NCI-H2227 treated with DMSO at 0.1 percent for 48 hours (cell line): ENCODE results near the gene CAPN5.
"Not testable (repeated sequence)": the region's sequence is repeated elsewhere in the genome, so short reads cannot be mapped to it uniquely, and the experiment has no call there.

Source experiments
- DNase-seq: peaks from one replicate; lab custom pipeline; 2025; lab: John Stamatoyannopoulos, UW

CAPN5 gene

GRCh38 chr11:77084581-77085191, 17.9 kb downstream of the CAPN5 start:
- no peak for DNase-seq

GRCh38 chr11:77085652-77086051, 18.9 kb downstream of the CAPN5 start:
- no peak for DNase-seq

- no peak for DNase-seq
These were observed 20.0 kb downstream of the CAPN5 start for GRCh38 chr11:77086521-77087472.

GRCh38 chr11:77087723-77088225, 21.0 kb downstream of the CAPN5 start:
- no peak for DNase-seq

GRCh38 chr11:77088236-77089003, 21.6 kb downstream of the CAPN5 start:
- no peak for DNase-seq

DNA sequence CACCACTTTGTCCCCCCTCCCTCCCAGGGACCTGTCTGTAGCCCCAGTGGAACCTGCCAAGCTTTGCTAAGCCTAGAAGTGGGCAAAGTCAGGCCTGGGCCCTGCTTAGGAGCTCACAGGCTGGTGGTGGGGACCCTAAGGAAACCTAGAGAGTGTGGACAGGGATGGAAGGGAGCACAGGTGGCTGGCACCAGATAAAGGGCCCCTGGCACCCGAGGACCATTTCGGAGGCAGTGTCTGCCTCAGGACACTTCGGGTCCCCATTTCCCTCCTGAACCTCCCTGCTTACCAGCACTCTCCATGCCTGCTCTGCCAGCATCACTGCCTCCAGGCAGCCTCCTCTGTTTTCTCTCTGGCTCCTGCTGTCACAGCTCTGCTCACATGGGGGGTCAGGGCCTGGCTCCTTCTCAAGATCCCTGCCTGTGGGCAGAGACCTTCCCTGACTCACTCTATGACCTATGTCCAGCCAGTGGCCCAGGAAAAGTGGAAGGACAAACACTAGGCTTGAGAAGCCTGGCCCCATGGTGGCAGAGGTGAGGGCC, 22.3 kb downstream of the CAPN5 start:
- no peak for DNase-seq

- DNase-seq, result no peak
These were observed 23.2 kb downstream of the CAPN5 start for GRCh38 chr11:77090046-77090372.

- no peak for DNase-seq
These were observed 23.8 kb downstream of the CAPN5 start for GRCh38 chr11:77090373-77091111.

DNA sequence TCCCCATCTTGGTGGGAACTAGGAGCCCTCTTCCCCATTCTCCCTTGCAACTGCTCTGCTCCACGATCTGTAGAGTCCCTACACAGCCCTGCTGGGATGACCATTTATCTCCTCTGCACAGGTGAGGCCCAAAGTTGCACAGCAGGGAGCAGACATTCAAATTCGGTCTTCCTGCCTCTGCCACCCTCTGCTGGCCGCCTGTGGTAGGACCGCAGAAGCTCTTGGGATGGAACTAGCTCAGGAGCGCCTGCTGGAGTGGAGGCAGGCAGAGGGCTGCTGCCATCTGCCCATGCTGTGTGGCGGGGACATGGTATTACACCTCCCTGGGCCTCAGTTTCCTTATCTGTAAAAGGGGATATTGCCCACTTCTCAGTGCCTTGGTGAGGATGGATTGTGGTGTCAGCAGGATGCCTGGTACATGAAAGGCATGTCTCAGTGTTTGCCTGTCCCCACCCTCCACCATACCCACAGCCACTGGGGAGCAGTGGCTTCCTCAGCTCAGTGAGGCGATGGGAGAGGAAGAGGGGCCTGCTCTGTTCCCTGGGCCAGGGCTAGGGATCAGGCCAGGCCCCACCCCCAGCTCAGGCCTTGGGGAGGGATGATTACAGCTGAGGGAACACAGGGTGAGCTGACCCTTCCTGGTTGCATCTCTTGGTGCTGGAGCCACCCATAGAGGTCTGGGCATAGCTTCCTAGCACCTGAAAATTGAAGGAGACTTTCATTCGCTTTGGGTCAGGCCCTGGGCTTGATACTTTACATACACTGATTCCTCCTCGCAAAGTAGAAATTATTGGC, 24.6 kb downstream of the CAPN5 start:
- peak; percentile 63 for DNase-seq

- no peak for DNase-seq
These were observed 25.6 kb downstream of the CAPN5 start for GRCh38 chr11:77092382-77092781.

DNA sequence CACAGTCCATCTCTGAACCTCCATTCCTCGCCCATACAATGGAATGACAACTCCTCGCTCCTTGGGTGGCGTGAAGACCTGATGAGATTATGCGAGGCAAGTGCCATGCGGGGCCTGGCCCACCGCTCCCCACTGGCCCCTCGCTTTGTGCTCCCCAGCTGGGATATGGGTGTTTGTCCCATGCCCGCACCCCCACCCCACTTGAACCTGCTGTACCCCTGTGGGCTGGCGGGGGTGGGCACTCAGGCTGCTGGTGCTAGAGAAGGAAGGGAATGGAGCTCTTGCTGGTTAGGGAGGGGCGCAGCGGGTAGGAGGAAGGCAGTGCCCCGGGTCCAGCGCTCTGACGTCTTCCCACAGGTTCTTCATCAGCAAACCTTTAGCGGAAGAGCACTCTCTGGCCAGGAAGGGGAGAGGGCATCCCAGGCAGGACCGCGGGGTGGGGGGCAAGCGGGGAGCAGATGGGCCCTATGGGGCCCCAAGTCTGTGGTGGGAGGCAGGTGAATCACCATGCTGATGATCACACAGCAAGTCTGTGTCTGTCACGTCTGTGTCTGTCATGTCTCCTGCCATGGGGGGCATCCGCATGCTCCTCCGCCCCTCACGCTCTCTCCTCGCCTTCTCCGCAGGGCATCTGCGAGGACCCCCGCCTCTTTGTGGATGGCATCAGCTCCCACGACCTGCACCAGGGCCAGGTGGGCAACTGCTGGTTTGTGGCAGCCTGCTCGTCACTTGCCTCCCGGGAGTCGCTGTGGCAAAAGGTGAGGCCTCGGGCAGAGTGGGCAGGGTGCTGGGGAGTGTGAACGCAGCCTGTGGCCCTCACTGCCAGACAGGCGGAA, 26.5 kb downstream of the CAPN5 start:
- no peak for DNase-seq

- DNase-seq, result no peak
These were observed 27.4 kb downstream of the CAPN5 start for GRCh38 chr11:77093987-77094840.

DNA sequence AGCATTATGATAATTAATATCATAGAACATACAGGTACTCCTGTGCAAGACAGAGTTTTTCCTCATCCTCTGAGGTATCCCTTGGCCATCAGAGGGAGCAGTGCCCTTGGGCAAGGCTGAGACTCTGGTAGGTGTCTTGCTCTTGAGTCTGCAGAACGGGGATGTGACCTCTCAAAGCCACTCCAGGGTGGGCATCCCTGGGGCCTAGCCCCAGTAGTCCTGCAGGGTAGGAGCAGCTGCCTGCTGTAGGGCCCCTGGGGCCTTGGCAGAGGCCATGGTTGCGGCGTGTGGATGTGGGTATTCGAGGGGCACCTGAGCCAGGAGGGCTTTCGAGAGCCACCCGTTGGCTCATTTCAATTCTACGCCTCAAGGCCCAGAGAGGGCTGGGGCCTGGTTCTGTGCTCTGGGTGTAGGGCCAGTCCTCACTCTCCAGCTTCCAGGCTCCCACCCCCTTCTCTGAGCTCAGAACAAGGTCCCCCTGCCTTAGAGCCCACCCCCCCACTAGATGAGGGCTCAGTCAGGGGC, 28.1 kb downstream of the CAPN5 start:
- DNase-seq, result no peak

DNA sequence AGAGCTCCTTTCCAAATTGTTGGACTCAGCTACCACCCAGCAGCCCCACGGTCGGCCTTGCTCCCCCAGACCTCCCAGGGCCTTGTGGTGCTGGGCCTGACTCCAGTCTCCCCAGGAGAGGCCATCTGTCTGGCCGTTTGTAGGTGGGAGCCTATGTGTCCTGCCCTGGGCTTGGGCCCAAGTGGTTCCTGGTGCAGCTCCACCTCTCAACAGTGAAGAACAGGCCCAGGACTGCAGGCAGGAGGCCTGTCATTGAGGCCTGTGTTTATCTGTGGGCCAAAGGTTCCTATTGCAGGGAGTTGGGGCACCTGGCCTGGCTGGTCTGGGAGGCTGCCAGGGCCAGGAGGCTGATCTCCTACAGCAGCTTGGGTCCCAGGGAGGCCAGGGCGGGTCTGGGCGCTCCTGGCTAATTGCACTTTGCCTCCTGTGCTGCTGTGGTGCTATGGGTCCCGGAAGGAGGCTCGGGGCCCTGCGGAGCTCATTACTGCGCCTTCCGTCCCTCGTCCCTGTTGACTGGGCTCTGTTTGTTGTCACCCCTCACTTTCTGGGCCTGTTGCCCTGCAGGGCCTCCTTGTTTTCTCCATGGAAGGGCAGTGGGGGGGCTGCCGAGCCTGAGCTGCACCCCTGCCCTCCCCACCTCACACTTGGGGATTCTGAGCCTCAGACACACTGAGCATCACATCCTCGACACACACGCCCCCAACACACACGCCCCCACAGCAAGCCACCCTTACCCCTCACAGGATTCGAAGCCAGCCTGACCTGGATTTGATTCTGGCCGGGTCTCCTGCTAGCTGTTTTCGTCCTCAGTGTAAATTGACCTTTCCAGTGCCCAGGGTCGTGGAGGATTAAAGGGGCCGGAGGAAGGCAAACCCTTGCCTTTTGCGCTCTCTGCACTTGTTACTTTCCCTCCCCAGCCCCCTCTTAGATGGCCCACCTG, 29.1 kb downstream of the CAPN5 start:
- DNase-seq, result no peak

DNA sequence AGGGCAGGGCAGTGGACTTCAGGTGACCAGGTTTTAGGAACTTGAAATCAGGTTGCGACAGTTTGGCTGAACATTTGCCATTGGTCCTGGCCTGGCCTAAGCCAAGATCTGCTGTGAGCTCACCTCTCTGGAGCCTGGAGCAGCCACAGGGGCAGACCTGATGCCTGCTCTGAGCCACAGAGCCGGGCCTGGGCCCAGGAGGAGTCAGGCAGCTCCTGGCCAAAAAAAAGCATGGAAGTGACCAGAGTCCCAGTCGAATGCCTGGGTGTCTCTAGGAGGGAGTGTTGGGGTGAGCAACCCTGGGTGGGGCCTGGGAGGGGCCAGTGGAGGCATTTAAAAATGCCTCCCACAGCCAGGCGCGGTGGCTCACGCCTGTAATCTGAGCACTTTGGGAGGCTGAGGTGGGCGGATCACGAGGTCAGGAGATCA, 29.8 kb downstream of the CAPN5 start:
- DNase-seq, result no peak

GRCh38 chr11:77097180-77097579, 30.4 kb downstream of the CAPN5 start:
- DNase-seq, result not testable (repeated sequence)
